ENCODE results near the gene TBC1D10A. TPM values are rescaled to one million over a fixed set of nuclear protein-coding genes. Genes with fewer than 3 reads are reported as not detected.

The TBC1D10A gene
- total RNA-seq, 2 experiments from 2014 or later: 45.5 to 47.6 TPM

GRCh38 chr22:30292069-30292970 lies 34.4 kb downstream of the TBC1D10A start:
- ChIA-PET CTCF (interaction anchor here (1.5 to 10.5 kb wide), 5 partner anchors 11 to 187 kb away, joined by 3 to 138 read pairs (median 6); no protein-coding TSS in a partner anchor), POLR2A (interaction anchor here (0.6 kb wide), 1 partner anchor 107 kb away, joined by 6 read pairs; no protein-coding TSS in a partner anchor)
- Mint-ChIP-seq H3K27me3 (no peaks in the 10 kb centered on the region), H3K36me3 (ENCODE audit: low read depth) (peaks cover 35% of the 10 kb centered on the region), H3K4me1 (peaks cover 57% of the 10 kb centered on the region), H3K4me3 (no peak overlapping the region), H3K9me3 (no peaks in the 10 kb centered on the region), H3K27ac (no peak overlapping the region)
- DNase-seq: no peak

- no peak overlapping the region for H3K4me3 Mint-ChIP-seq
- H3K36me3 Mint-ChIP-seq (ENCODE audit: low read depth): peaks cover 29% of the 10 kb centered on the region
These were observed 35.5 kb downstream of the TBC1D10A start for GRCh38 chr22:30291058-30291892.

GRCh38 chr22:30290342-30291057 lies 36.2 kb downstream of the TBC1D10A start:
- Mint-ChIP-seq H3K9me3 (no peaks in the 10 kb centered on the region), H3K4me3 (peak overlapping the region; percentile 80), H3K4me1 (peaks cover 52% of the 10 kb centered on the region), H3K27ac (peak overlapping the region; percentile 86), H3K27me3 (no peaks in the 10 kb centered on the region), H3K36me3 (ENCODE audit: low read depth) (peaks cover 26% of the 10 kb centered on the region)
- DNase-seq: no peak
- ChIA-PET CTCF (interaction anchor here (0.5 to 10.5 kb wide), 18 partner anchors 12 to 186 kb away, joined by 3 to 138 read pairs (median 4); partner anchors contain the start of gene RNF215), POLR2A (interaction anchor here (1.0 to 1.1 kb wide), 2 partner anchors 12 to 57 kb away, joined by 4 read pairs; no protein-coding TSS in a partner anchor)

More at GRCh38 chr22:30291058-30291892, 35.5 kb downstream of the TBC1D10A start:
- Mint-ChIP-seq H3K27me3 (no peaks in the 10 kb centered on the region), H3K4me1 (peaks cover 55% of the 10 kb centered on the region), H3K9me3 (no peaks in the 10 kb centered on the region), H3K27ac (peak overlapping the region; percentile 86)
- DNase-seq: no peak
- POLR2A ChIA-PET: no interaction called here
- CTCF ChIA-PET: interaction anchor here (0.5 to 10.5 kb wide), 14 partner anchors 12 to 497 kb away, joined by 3 to 138 read pairs (median 6); partner anchors contain the start of gene RNF215

- POLR2A ChIA-PET: interaction anchor here (1.0 to 1.1 kb wide), 2 partner anchors 12 to 58 kb away, joined by 4 read pairs; no protein-coding TSS in a partner anchor
These were observed 36.8 kb downstream of the TBC1D10A start for GRCh38 chr22:30289980-30290313.

GRCh38 chr22:30289141-30289979 lies 37.4 kb downstream of the TBC1D10A start, which contains the start of gene CASTOR1:
TSS of gene CASTOR1 (minus strand) at chr22:30289505. CDS start at chr22:30289497, 8 bp downstream.
- peaks cover 63% of the 10 kb centered on the region for H3K4me1 Mint-ChIP-seq
- no peaks in the 10 kb centered on the region for H3K9me3 Mint-ChIP-seq
- H3K4me3 Mint-ChIP-seq: peak within 1 kb of the TSS; percentile 80
- no peaks in the 10 kb centered on the region for H3K27me3 Mint-ChIP-seq
- ChIA-PET POLR2A (interaction anchor here (1.0 to 1.1 kb wide), 3 partner anchors 13 to 59 kb away, joined by 4 to 6 read pairs (median 4); no protein-coding TSS in a partner anchor), CTCF (interaction anchor here (0.6 to 10.5 kb wide), 25 partner anchors 11 to 185 kb away, joined by 3 to 138 read pairs (median 9); partner anchors contain the start of genes CCDC157, RNF215, SEC14L2 and SF3A1)
- peak within 1 kb of the TSS; percentile 86 for H3K27ac Mint-ChIP-seq
- DNase-seq: peak; percentile 94
- H3K36me3 Mint-ChIP-seq (ENCODE audit: low read depth): peaks cover 25% of the 10 kb centered on the region

More at GRCh38 chr22:30289980-30290313, 36.8 kb downstream of the TBC1D10A start:
- H3K36me3 Mint-ChIP-seq (ENCODE audit: low read depth): peaks cover 26% of the 10 kb centered on the region
- no peak for DNase-seq
- no peaks in the 10 kb centered on the region for H3K9me3 Mint-ChIP-seq
- H3K4me1 Mint-ChIP-seq: peaks cover 57% of the 10 kb centered on the region
- H3K27ac Mint-ChIP-seq: peak overlapping the region; percentile 86
- H3K4me3 Mint-ChIP-seq: peak overlapping the region; percentile 80
- CTCF ChIA-PET: interaction anchor here (1.0 to 10.5 kb wide), 10 partner anchors 12 to 186 kb away, joined by 3 to 138 read pairs (median 36); partner anchors contain the start of gene RNF215
- no peaks in the 10 kb centered on the region for H3K27me3 Mint-ChIP-seq

DNA sequence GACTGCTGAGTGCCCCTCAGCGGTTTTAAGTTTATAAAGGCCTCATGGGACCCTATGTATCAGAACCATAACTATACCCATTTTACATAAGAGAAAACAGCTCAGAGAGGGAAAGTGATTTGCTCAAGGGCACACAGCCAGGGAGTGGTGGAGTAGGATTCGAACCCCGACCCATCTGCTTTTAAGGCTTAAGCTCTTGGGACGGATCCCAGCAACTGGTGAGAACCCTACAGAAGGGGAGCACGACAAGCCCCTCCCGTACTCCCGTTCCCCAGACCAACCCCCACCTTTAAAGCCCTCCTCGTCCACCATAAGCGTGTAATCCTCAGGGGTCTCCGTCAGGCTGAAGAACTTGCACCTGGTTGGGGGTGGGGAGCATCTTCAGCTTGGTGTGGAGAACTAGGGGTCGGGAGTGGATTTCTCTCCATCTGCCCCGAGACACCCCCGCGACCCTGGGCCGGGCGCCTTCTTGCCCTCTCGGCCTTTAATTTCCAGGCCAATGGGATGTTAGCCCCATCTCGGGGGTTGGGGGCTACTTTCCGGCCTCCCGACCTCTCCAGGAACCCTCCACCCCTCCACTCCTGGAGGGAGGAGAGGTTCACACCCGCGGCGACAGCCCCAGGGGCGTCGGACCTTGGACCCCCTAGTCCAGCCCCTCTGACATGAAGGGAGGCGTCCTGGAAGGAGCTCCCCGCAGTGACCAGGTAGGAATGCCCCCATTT lies 38.2 kb downstream of the TBC1D10A start:
- H3K4me3 Mint-ChIP-seq: peak overlapping the region; percentile 80
- H3K9me3 Mint-ChIP-seq: no peaks in the 10 kb centered on the region
- CTCF ChIA-PET: interaction anchor here (0.6 to 10.5 kb wide), 48 partner anchors 10 to 212 kb away, joined by 3 to 138 read pairs (median 7); partner anchors contain the start of genes CCDC157, RNF215, SEC14L2 and SF3A1
- DNase-seq: no peak
- H3K36me3 Mint-ChIP-seq (ENCODE audit: low read depth): peaks cover 18% of the 10 kb centered on the region
- H3K27me3 Mint-ChIP-seq: no peaks in the 10 kb centered on the region
- POLR2A ChIA-PET: interaction anchor here (1.0 to 1.1 kb wide), 2 partner anchors 16 to 38 kb away, joined by 3 to 6 read pairs; partner anchors contain the start of gene TBC1D10A
- H3K27ac Mint-ChIP-seq: peak overlapping the region; percentile 78
- H3K4me1 Mint-ChIP-seq: peaks cover 69% of the 10 kb centered on the region

GRCh38 chr22:30287648-30288418 lies 38.9 kb downstream of the TBC1D10A start:
- ChIA-PET CTCF (interaction anchor here (0.6 to 10.5 kb wide), 51 partner anchors 10 to 253 kb away, joined by 3 to 138 read pairs (median 7); partner anchors contain the start of genes CCDC157, RNF215, SEC14L2 and SF3A1), POLR2A (interaction anchor here (1.0 kb wide), 1 partner anchor 39 kb away, joined by 3 read pairs; the partner anchor contains the start of gene TBC1D10A)
- DNase-seq: peak; percentile 92
- Mint-ChIP-seq H3K9me3 (no peaks in the 10 kb centered on the region), H3K36me3 (ENCODE audit: low read depth) (peaks cover 12% of the 10 kb centered on the region), H3K27me3 (no peaks in the 10 kb centered on the region), H3K4me1 (peaks cover 76% of the 10 kb centered on the region), H3K27ac (peak overlapping the region; percentile 78), H3K4me3 (peak overlapping the region; percentile 80)

GRCh38 chr22:30286813-30287647 lies 39.7 kb downstream of the TBC1D10A start:
- peak; percentile 91 for DNase-seq
- Mint-ChIP-seq H3K9me3 (no peaks in the 10 kb centered on the region), H3K27ac (peak overlapping the region; percentile 48), H3K27me3 (no peaks in the 10 kb centered on the region), H3K4me3 (no peak overlapping the region), H3K36me3 (ENCODE audit: low read depth) (peaks cover 12% of the 10 kb centered on the region), H3K4me1 (peaks cover 83% of the 10 kb centered on the region)
- CTCF ChIA-PET: interaction anchor here (0.5 to 10.5 kb wide), 54 partner anchors 9 to 253 kb away, joined by 3 to 138 read pairs (median 6); partner anchors contain the start of genes CCDC157, RNF215, SEC14L2 and SF3A1
- POLR2A ChIA-PET: no interaction called here

DNA sequence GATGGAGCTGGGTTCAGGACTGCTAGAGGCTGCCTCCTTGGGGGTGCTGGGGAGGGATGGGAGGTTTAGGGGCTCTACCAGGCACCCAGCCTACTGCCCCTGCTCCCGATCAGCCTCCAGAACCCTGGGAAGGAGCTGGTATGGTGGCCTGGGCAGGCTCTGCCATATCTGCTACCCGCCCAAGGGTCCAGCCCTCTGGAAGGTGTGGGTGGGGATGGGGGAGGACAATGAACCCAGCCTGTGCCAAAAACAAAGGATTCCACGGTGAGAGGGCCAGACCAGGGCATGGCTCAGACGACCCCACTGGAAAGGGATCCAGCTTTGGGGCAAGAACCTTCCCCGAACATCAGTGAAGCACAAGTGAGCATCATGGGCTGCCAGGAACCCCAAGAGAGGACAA lies 40.4 kb downstream of the TBC1D10A start:
- no peaks in the 10 kb centered on the region for H3K9me3 Mint-ChIP-seq
- H3K4me1 Mint-ChIP-seq: peaks cover 78% of the 10 kb centered on the region
- no peak overlapping the region for H3K4me3 Mint-ChIP-seq
- DNase-seq: no peak
- peaks cover 10% of the 10 kb centered on the region for H3K36me3 Mint-ChIP-seq (ENCODE audit: low read depth)
- peak overlapping the region; percentile 48 for H3K27ac Mint-ChIP-seq
- POLR2A ChIA-PET: no interaction called here
- no peaks in the 10 kb centered on the region for H3K27me3 Mint-ChIP-seq
- CTCF ChIA-PET: interaction anchor here (0.5 to 10.5 kb wide), 13 partner anchors 12 to 182 kb away, joined by 3 to 138 read pairs (median 4); no protein-coding TSS in a partner anchor
